ENCODE results near the gene SLC48A1. TPM values are rescaled to one million over a fixed set of nuclear protein-coding genes. Genes with fewer than 3 reads are reported as not detected.

Gene SLC48A1
- total RNA-seq, 1 experiment from 2014 or later = 4.6 TPM

- DNase-seq (ENCODE audit: low read depth) = no peak
These were observed 15.0 kb upstream of the SLC48A1 start for GRCh38 chr12:47757840-47758583.

- no peak for DNase-seq (ENCODE audit: low read depth)
These were observed 14.5 kb upstream of the SLC48A1 start for GRCh38 chr12:47758584-47758833.

GRCh38 chr12:47758834-47759690 lies 14.0 kb upstream of the SLC48A1 start, which contains the start of gene RAPGEF3:
Gene RAPGEF3, minus strand, starts transcription at chr12:47758880. Its CDS starts 324 bp downstream, at chr12:47758556.
- DNase-seq (ENCODE audit: low read depth) = peak; percentile 93

DNA sequence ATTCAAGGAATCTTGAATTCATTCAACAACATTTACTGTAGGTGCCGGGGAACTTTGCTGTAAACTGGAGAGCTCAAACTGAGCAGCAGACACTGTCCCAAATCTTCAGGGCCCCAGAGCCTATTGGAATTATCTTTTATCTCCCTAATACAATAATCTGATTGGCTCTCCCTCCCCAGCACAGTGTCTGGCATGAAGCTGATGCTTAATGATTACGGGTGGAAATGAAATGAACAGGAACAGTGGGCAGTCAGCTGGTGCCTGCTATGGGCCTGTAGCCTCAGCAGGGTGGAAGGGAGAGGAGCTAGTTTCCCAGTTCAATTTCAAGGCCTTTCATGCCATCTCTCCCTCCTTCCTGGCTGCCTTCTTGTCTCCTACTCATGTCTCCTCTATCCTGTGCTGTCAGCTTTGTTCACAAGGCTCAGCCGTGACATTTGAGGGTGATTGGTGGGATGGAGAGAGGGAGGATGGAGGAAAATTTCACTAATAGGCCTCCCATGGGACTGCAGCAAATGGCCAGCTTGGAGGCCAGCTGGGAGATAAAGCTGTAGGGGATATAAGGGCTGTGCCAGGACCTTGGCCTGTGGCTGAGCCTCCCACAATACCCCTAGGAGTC lies 10.1 kb upstream of the SLC48A1 start:
- no peak for DNase-seq (ENCODE audit: low read depth)

GRCh38 chr12:47763481-47764346 lies 9.3 kb upstream of the SLC48A1 start:
- peak; percentile 37 for DNase-seq (ENCODE audit: low read depth)

DNA sequence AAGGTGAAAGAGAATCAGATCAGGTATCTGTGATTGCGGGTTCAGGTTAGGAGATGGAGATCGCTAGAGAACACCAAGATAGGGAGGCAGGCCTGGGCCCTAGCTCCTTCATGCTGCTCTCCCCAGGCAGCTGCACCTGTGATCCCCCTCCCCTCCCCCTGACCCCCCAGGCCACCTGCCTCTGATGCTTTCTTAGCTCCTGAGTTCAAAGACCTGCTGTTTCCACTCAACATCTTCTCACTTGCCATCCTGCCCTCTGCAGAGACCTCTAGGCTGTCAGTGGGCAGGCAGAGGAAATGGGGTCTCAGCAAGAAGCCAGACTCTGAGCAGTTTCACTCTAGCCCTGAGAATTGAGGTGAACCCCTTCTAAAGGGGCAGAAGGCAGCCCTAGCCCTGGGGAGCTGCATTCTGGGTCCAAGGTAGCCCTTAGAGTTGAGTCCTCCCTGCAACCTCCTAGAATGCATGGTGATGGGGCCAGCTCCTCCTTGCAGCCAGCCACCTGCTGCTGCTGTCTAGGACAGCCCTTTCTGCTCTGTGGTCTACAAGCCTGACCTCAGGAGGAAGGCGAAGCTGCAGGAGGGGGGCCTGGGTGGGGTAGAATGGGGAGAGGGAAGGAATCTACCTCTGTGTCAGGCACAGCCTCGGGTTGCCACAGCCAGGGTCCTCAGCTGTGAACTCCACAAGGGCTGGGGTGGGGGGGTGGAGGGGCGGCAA lies 6.4 kb upstream of the SLC48A1 start:
- DNase-seq (ENCODE audit: low read depth) = no peak

DNA sequence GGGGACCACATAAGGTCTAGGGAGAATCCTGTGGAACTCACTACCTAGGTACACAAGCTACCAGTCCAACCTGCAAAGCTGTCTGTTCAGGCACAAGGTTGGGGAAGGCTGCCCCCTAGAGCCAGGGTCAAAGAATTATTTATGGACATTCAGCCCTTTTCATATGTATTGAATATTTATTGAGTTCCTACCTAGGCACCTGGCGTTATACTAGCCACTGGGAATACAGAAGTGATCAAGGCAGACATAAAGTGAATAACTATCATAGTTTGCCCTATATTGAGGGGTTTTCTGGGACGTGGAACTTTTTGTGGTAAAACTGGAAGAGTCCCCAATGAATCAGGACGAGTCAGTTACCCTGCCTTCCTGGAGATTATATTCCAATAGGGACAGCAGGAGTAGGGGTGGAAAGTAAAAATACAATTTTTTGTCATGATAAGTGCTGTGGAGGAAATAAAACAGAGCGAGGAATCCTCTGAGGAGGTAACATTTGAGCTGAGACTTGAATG lies 5.8 kb upstream of the SLC48A1 start:
- DNase-seq (ENCODE audit: low read depth) = peak; percentile 68

DNA sequence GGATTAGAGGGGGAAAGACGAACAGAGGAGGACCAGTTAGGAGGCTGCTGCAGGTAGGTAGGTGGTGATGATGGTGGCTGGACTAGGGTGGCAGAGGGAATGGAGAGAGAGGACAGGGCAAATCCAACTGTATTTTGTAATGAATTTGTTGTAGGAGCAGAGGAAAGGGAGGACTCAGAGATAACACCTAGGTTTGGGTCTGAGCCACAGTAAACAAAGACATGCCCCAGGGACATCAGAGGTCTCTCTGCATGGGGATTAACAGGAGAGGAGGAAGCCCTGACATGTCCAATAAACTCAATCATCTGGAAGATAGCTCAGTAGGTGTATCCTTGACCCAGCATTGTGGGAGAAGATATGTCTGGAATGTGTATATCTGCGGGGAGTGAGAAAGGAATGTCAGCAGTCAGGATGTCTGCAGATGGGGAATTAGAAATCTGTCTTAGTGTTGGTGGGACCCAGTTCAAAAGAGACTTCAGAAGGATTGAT lies 4.7 kb upstream of the SLC48A1 start:
- DNase-seq (ENCODE audit: low read depth) = peak; percentile 65

GRCh38 chr12:47769234-47770085 lies 3.6 kb upstream of the SLC48A1 start:
- no peak for DNase-seq (ENCODE audit: low read depth)

- DNase-seq (ENCODE audit: low read depth) = no peak
These were observed 2.8 kb upstream of the SLC48A1 start for GRCh38 chr12:47770086-47770726.

DNA sequence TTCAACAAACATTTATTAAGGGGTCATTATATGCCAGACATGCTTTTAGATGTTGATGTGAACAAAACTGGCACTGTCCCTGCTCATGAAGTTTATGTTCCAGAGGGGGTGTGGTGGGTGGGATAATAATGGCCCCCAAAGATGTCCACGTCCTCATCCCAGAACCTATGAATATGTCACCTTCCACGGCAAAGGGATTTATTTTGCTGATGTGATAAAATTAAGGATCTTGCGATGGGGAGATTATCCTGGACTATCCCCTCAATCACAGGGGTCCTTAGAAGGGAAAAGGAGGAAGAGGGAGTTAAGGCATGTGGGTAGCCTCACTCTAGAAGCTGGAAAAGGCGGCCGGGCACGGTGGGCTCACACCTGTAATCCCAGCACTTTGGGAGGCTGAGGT lies 1.7 kb upstream of the SLC48A1 start:
- no peak for DNase-seq (ENCODE audit: low read depth)

DNA sequence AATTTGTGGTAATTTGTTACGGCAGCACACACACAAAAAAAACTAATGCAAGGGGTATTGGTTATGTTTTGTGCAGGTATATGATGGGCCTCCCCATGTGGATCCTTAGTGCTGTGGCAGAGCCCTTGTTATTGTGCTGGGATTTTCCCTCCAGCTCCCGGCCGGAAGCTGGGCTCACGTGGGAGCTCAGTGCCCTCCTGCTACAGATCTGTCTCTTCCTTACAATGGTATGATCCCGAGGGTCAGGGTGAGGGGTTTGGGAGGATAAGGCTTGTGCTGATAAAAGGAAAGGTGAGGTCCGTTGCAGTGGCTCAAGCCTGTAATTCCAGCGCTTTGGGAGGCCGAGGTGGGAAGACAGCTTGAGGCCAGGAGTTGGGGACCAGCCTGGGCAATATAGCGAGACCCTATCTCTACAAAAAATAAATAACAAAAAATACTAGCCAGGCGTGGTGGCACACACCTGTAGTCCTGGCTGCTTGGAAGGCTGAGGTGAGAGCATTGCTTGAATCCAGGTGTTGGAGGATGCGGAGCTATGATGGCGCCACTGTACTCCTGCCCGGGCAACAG lies 861 bp upstream of the SLC48A1 start:
- no peak for DNase-seq (ENCODE audit: low read depth)

DNA sequence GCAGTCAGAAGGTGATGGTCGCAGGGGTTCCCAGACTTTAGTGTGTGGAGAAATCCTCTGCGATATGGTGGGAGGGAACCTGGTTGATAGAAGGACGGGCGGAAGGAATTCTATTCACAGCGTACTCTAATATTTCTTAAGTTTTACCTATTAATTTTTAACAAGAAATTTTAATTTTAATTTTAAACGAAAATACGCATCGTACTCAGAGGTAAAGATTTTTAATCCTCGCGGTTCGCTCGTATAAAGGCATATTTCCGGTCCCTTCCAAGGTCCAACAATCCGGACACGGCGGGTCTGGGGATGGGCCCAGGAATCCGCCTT lies 338 bp upstream of the SLC48A1 start:
- no peak for DNase-seq (ENCODE audit: low read depth)

- DNase-seq (ENCODE audit: low read depth) = no peak
These were observed 981 bp downstream of the SLC48A1 start for GRCh38 chr12:47773858-47774580.

DNA sequence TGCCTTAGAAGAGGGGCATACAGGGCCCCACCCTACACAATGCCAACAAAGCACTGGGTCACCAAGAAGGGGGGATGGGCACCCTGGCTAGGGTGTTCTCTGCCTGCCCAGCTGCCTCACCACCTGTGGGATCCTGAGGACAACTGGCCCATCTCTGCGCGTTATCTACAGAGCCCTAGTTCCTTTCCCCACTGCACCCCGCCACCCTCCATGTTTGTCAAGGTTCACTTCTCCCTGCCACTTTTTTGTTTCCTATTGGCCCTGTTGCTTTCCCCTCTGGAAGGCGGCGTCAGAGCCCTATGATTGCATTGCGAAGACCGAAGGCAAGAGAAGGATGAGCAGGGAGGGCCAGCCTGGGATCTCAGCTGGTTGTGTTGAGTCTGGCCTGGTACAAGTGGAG lies 1.6 kb downstream of the SLC48A1 start:
- no peak for DNase-seq (ENCODE audit: low read depth)

DNA sequence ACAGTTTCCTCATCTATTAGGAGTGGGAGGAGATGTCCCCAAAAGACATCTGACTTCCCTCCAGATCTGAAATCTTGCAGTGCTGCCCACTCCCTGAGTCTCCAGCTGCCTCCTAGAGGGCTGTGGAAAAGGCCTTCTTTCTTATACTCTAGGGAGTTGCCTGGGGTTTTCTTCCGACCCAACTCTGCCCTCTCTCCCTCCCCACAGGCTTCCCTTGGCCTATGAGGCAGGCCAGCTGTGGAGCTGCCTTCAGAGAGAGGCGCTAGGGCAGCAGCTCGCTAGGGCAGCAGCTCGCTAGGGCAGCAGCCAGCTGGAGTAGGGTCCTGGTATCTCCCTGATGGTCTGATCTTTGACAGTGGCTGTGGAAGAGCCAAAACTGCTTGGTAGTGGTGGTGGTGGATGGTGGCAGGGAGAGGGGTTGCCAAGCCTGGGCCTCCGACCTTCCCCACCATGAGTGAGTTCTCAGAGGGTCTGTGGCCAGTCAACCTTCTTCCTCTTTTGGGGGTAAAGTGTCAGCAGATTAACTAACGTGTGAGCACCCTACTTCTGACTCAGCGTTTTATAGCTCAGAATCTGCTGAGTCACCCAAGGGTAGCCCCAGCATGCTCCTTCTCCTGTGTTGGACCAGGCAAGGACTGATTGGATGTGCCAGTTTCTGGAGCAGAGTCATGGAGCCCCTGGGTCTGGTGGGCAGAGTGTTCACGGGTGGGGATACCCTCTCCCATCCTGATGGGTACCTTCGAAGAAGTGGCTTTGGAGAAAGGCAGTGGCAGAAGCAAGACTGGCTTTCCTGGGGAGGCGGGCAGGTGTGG lies 2.3 kb downstream of the SLC48A1 start:
- no peak for DNase-seq (ENCODE audit: low read depth)

- DNase-seq (ENCODE audit: low read depth) = no peak
These were observed 3.6 kb downstream of the SLC48A1 start for GRCh38 chr12:47776471-47777143.
